Measurements from ENCODE around the gene CNIH1. TPM values are rescaled to one million over a fixed set of nuclear protein-coding genes. Genes with fewer than 3 reads are reported as not detected.

Gene CNIH1
- total and polyA plus RNA-seq, 2 of the 13 experiments (the other 11 are each of a cell fraction or from before 2014, with no cell fraction given): 166 to 421 TPM

DNA sequence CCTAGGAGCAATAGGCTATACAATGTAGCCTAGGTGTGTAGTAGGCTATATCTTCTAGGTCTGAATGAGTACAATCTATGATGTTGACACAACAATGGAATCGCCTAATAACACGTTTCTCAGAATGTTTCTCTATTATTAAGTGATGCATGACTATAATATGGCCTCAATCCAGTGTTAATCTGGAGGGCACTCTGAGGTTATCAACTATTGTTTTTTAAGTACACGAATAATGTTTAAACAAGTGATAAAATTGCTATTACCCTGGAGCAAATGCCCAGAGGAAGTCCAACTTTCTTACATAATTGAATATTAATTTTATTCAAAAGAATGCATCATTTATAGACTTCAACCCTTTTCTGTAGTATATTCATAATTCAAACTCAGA is 16.4 kb upstream of the CNIH1 start:
- in situ Hi-C loops (cut with HindIII; ENCODE audit: extremely low pct_ligation_motif_present, low pct_unique_long_range_greater_than_20kb): no loop called here
- BruUV-seq (replicated peaks): no TSS peak
- no peak overlapping the region; a peak in 1 of 6 replicates for H3K4me3 ChIP-seq (replicated peaks in 1 of 3; ENCODE audit: insufficient read depth in 1 of 3, low read depth in 2 of 3, low read length in 3 of 3)
- peak overlapping the region; percentile 36; the same call in 1 of the 2 replicates for H3K4me2 ChIP-seq (ENCODE audit: low read depth, low read length)
- H3K27ac ChIP-seq (ENCODE audit: extremely low read length, insufficient read depth, low read length): no peak overlapping the region
- FAIRE-seq: no peak
- no peak overlapping the region for H2AFZ ChIP-seq (ENCODE audit: low read length)
- H3K27me3 ChIP-seq (ENCODE audit: control insufficient read depth in 1 of 2, insufficient read depth in 2 of 2, low read length in 2 of 2): no peaks in the 10 kb centered on the region
- H3K79me2 ChIP-seq (ENCODE audit: insufficient read depth, low read length): no peaks in the 10 kb centered on the region
- H3K4me1 ChIP-seq (ENCODE audit: insufficient read depth, low read length): peaks cover 27% of the 10 kb centered on the region
- H3K9ac ChIP-seq (ENCODE audit: insufficient read depth, low read depth, low read length): no peak overlapping the region
- ChIA-PET CTCF (ENCODE audit: low intra/inter-chr PET ratio, low total read pairs) (no interaction called here), POLR2A (no interaction called here)
- 55% methylated on average over 3 of the region's 3 CpGs for WGBS (ENCODE audit: low lambda C conversion rate)
- intact Hi-C loops (cut with micrococcal nuclease; ENCODE audit: unreplicated experiment): no loop called here
- peaks cover 16% of the 10 kb centered on the region for H3K9me3 ChIP-seq (ENCODE audit: low read length)
- TF ChIP-seq, protein P1, sequence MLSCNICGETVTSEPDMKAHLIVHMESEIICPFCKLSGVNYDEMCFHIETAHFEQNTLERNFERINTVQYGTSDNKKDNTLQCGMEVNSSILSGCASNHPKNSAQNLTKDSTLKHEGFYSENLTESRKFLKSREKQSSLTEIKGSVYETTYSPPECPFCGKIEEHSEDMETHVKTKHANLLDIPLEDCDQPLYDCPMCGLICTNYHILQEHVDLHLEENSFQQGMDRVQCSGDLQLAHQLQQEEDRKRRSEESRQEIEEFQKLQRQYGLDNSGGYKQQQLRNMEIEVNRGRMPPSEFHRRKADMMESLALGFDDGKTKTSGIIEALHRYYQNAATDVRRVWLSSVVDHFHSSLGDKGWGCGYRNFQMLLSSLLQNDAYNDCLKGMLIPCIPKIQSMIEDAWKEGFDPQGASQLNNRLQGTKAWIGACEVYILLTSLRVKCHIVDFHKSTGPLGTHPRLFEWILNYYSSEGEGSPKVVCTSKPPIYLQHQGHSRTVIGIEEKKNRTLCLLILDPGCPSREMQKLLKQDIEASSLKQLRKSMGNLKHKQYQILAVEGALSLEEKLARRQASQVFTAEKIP (CRISPR knock-in tag; IDR thresholded peaks at IDR 0.05; ENCODE audit: borderline replicate concordance): no peak
- TF ChIP-seq ZNF761 (CRISPR knock-in tag; conservative IDR thresholded peaks at IDR 0.05) (no peak), ZNF24 (IDR thresholded peaks at IDR 0.05) (no peak), ZNF547 (CRISPR knock-in tag; IDR thresholded peaks at IDR 0.05) (no peak), ZNF577 (CRISPR knock-in tag; IDR thresholded peaks at IDR 0.05; ENCODE audit: borderline replicate concordance, low read depth) (no peak), FOXP1 (IDR thresholded peaks at IDR 0.05) (no peak), FOXP1 (CRISPR knock-in tag; IDR thresholded peaks at IDR 0.05) (no peak), HDAC6 (IDR thresholded peaks at IDR 0.05; ENCODE audit: low read depth, low read length) (no peak), ZNF235 (CRISPR knock-in tag; IDR thresholded peaks at IDR 0.05; ENCODE audit: borderline replicate concordance) (no peak), ZNF501 (CRISPR knock-in tag; IDR thresholded peaks at IDR 0.05) (no peak), NBN (conservative IDR thresholded peaks at IDR 0.05) (no peak), RXRA (CRISPR knock-in tag; IDR thresholded peaks at IDR 0.05) (no peak), NR3C1 (CRISPR knock-in tag; IDR thresholded peaks at IDR 0.05) (no peak), GABPB1 (CRISPR knock-in tag; IDR thresholded peaks at IDR 0.05) (no peak), ZNF382 (CRISPR knock-in tag; IDR thresholded peaks at IDR 0.05; ENCODE audit: borderline replicate concordance) (no peak)
- TF ChIP-seq, protein P2, sequence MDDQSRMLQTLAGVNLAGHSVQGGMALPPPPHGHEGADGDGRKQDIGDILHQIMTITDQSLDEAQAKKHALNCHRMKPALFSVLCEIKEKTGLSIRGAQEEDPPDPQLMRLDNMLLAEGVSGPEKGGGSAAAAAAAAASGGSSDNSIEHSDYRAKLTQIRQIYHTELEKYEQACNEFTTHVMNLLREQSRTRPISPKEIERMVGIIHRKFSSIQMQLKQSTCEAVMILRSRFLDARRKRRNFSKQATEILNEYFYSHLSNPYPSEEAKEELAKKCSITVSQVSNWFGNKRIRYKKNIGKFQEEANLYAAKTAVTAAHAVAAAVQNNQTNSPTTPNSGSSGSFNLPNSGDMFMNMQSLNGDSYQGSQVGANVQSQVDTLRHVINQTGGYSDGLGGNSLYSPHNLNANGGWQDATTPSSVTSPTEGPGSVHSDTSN (CRISPR knock-in tag; IDR thresholded peaks at IDR 0.05; ENCODE audit: borderline replicate concordance): no peak
- TF ChIP-seq, protein P3, sequence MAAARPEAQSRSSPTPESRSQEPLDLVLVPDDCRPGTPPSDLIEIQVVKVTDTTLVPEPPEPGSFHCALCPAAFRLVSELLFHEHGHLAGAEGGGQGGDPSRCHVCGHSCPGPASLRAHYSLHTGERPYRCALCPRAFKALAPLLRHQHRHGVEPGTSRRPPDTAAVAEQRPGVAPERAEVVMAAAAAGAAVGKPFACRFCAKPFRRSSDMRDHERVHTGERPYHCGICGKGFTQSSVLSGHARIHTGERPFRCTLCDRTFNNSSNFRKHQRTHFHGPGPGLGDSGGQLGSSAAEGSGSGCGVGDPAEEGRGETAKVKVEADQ (CRISPR knock-in tag; IDR thresholded peaks at IDR 0.05; ENCODE audit: borderline replicate concordance): no peak
- TF ChIP-seq, protein P4, sequence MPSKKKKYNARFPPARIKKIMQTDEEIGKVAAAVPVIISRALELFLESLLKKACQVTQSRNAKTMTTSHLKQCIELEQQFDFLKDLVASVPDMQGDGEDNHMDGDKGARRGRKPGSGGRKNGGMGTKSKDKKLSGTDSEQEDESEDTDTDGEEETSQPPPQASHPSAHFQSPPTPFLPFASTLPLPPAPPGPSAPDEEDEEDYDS (CRISPR knock-in tag; IDR thresholded peaks at IDR 0.05): no peak
- TF ChIP-seq, protein P5, sequence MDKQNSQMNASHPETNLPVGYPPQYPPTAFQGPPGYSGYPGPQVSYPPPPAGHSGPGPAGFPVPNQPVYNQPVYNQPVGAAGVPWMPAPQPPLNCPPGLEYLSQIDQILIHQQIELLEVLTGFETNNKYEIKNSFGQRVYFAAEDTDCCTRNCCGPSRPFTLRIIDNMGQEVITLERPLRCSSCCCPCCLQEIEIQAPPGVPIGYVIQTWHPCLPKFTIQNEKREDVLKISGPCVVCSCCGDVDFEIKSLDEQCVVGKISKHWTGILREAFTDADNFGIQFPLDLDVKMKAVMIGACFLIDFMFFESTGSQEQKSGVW (CRISPR knock-in tag; IDR thresholded peaks at IDR 0.05; ENCODE audit: borderline replicate concordance): no peak
- no peaks in the 10 kb centered on the region for H4K20me1 ChIP-seq (ENCODE audit: insufficient read depth, low read length)
- H3K36me3 ChIP-seq (replicated peaks in 1 of 2; ENCODE audit: control insufficient read depth in 1 of 2, insufficient read depth in 2 of 2, low read length in 2 of 2): no peaks in the 10 kb centered on the region
- DNase-seq (ENCODE audit: low spot score): no peak
- no peak; the same call in 2 of the 3 replicates for ATAC-seq

All from HepG2 (cell line).